ENCODE measurements around the gene NR1H2. TPM values are rescaled to one million over a fixed set of nuclear protein-coding genes. Genes with fewer than 3 reads are reported as not detected.

The NR1H2 gene
- total and polyA plus RNA-seq, 10 of the 15 experiments (the other 5 are each of a cell fraction or from before 2014, with no cell fraction given) = 0.05 to 54.2 (median 35.1) TPM

GRCh38 chr19:50333737-50334617, 42.3 kb upstream of the NR1H2 start (continued):
- peak; percentile 83 for TF ChIP-seq MLLT1 (IDR thresholded peaks at IDR 0.05)
- TF ChIP-seq TAF1 (IDR thresholded peaks at IDR 0.05; ENCODE audit: borderline replicate concordance, low read depth, low read length) = no peak
- TF ChIP-seq PML (IDR thresholded peaks at IDR 0.05; ENCODE audit: low read length) = peak; percentile 56
- no peak for TF ChIP-seq CTCF (IDR thresholded peaks at IDR 0.05 in 2 of 3, conservative IDR thresholded peaks at IDR 0.05 in 1 of 3; ENCODE audit: control insufficient read depth in 2 of 3, extremely low read depth in 1 of 3, insufficient read depth in 1 of 3, low read depth in 3 of 3, low read length in 3 of 3)
- no peak for TF ChIP-seq EZH2 (IDR thresholded peaks at IDR 0.05; ENCODE audit: borderline replicate concordance, control insufficient read depth, low read depth, low read length)
- TF ChIP-seq PRDM15 (CRISPR knock-in tag; IDR thresholded peaks at IDR 0.05) = no peak
- TF ChIP-seq GABPA (IDR thresholded peaks at IDR 0.05; ENCODE audit: low read depth) = no peak
- TF ChIP-seq ZNF207 (IDR thresholded peaks at IDR 0.05; ENCODE audit: borderline replicate concordance) = no peak
- TF ChIP-seq CHD4 (IDR thresholded peaks at IDR 0.05) = no peak
- no peak for TF ChIP-seq SUZ12 (IDR thresholded peaks at IDR 0.05; ENCODE audit: unreplicated experiment)
- no peak for TF ChIP-seq ZBTB40 (IDR thresholded peaks at IDR 0.05; ENCODE audit: borderline replicate concordance)
- 0 out of 2 replicates have a peak, but pooled peaks have one; percentile 31 for TF ChIP-seq ELK1 (IDR thresholded peaks at IDR 0.05; ENCODE audit: low read depth, low read length)
- peak; percentile 89 for TF ChIP-seq CREB1 (IDR thresholded peaks at IDR 0.05; ENCODE audit: low read depth)
- peak; percentile 59 for TF ChIP-seq PKNOX1 (IDR thresholded peaks at IDR 0.05)

All from GM12878 (cell line).